GM12864 (cell line): Measurements from ENCODE around the gene PRRT3.
"Not testable (repeated sequence)": the region's sequence is repeated elsewhere in the genome, so short reads cannot be mapped to it uniquely, and the experiment has no call there.

ENCODE experiments used
- DNase-seq: peaks from one replicate; pipeline ENCODE4 v3.0.0-alpha.2; 2011; ENCODE audit warnings: low read depth
- H3K4me3 ChIP-seq: 2 replicates; pipeline ENCODE4 v1.5.1; 2011; ENCODE audit warnings: mild to moderate bottlenecking, low read depth, low read length, control low read depth
- TF ChIP-seq, protein P1 (sequence below): IDR thresholded peaks from 2 replicates; pipeline ENCODE4 v1.5.1; 2011; ENCODE audit warnings: low read depth, mild to moderate bottlenecking, moderate library complexity, low read length, control low read depth, inconsistent platforms; ENCODE audit errors: missing control alignments

The PRRT3 gene

DNA sequence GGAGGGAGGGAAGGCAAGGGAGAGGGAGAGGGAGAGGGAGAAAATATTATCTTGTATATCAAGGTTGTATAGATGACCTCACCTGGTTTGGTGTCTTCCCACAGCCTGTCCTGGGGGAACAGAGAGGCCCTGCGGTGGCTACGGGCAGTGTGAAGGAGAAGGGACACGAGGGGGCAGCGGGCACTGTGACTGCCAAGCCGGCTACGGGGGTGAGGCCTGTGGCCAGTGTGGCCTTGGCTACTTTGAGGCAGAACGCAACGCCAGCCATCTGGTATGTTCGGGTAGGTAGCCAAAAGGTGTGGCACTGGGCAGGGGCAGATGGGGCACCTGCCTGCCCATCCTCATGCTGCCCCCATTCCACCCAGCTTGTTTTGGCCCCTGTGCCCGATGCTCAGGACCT is 11.5 kb downstream of the PRRT3 start:
- H3K4me3 ChIP-seq: no peak overlapping the region
- TF ChIP-seq, protein P1, sequence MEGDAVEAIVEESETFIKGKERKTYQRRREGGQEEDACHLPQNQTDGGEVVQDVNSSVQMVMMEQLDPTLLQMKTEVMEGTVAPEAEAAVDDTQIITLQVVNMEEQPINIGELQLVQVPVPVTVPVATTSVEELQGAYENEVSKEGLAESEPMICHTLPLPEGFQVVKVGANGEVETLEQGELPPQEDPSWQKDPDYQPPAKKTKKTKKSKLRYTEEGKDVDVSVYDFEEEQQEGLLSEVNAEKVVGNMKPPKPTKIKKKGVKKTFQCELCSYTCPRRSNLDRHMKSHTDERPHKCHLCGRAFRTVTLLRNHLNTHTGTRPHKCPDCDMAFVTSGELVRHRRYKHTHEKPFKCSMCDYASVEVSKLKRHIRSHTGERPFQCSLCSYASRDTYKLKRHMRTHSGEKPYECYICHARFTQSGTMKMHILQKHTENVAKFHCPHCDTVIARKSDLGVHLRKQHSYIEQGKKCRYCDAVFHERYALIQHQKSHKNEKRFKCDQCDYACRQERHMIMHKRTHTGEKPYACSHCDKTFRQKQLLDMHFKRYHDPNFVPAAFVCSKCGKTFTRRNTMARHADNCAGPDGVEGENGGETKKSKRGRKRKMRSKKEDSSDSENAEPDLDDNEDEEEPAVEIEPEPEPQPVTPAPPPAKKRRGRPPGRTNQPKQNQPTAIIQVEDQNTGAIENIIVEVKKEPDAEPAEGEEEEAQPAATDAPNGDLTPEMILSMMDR: no peak
- no peak for DNase-seq

DNA sequence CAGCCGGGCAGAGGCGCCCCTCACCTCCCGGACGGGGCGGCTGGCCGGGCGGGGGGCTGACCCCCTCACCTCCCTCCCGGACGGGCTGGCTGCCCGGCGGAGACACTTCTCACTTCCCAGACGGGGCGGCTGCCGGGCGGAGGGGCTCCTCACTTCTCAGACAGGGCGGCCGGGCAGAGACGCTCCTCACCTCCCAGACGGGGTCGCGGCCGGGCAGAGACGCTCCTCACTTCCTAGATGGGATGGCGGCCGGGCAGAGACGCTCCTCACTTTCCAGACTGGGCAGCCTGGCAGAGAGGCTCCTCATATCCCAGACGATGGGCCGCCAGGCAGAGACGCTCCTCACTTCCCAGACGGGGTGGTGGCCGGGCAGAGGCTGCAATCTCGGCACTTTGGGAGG is 12.3 kb downstream of the PRRT3 start:
- DNase-seq, H3K4me3 ChIP-seq: not testable (repeated sequence)

DNA sequence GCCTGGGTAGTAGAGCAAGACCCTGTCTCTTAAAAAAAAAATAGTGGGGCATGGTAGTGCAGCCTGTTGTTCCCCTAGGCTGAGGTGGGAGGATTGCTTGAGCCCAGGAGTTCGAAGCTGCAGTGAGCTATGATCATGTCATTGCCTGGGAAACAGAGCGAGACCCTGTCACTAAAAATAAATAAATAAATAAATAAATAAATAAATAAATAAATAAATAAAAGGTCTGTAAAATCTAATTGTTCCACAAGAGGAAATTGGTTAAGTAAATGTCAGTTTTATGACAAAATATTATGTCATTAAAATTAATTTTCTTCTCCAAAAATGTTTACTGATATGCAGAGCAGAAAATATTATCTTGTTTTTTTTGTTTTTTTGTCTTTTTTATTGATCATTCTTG is 13.2 kb downstream of the PRRT3 start:
- TF ChIP-seq, protein P1: no peak
- no peak for DNase-seq
- H3K4me3 ChIP-seq: no peak overlapping the region

DNA sequence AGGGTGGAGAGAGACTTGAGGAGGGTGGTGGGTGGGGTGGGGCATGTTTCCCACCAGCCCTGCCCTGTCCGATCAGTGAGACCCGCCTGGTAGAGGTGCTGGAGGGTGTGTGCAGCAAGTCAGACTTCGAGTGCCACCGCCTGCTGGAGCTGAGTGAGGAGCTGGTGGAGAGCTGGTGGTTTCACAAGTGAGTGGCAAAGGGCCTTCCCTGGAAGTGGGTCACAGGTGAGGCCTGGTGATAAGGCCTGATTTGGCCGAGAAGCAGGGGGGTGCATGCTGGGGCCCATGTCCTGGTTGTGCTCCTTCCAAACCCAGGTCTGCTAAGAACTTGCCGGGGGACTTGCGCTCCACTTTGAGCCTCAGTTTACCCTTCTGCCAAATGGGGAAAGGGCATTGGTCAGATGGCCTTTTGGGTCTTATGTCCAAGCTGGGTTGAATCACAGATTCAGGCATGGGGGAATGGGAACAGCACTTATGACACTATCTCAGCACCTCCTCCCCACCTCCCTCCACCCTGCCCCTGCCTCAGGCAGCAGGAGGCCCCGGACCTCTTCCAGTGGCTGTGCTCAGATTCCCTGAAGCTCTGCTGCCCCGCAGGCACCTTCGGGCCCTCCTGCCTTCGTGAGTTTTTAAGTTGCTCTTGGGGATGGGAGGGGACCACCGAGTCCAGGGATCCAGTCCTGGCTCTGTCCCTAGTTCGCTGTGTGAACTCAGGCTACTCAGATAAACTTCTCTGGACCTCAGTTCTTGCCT is 14.5 kb downstream of the PRRT3 start:
- H3K4me3 ChIP-seq: no peak overlapping the region
- DNase-seq: no peak
- TF ChIP-seq, protein P1: no peak

DNA sequence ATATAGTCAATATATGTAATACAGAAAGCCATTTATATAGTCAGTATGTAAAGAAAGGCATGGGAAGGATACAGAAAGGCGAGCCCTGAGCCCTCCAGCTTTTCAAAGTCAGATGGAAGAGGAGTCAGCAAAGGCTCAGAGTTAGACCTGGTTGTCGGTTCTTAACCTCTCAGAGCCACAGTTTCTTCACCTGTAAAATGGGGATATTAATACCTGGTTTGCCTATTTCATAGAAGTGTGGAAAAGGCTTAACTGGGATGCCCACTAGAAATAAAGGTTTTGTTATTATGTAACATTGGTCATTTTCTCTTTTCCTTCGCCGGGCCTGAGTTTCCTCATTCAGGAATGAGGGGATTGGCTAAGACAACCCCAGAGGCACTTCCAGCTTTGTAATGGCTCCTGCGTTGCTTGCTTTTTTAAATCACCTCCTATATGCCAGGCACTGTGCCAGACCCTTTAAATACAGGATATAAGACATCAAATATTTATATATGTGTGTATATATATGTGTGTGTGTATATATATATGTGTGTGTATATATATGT is 16.2 kb downstream of the PRRT3 start:
- H3K4me3 ChIP-seq: no peak overlapping the region
- TF ChIP-seq, protein P1: no peak
- DNase-seq: no peak

GRCh38 chr3:9934993-9935392 is 17.2 kb downstream of the PRRT3 start:
- H3K4me3 ChIP-seq: peak overlapping the region; percentile 88
- no peak for DNase-seq
- TF ChIP-seq, protein P1: no peak

DNA sequence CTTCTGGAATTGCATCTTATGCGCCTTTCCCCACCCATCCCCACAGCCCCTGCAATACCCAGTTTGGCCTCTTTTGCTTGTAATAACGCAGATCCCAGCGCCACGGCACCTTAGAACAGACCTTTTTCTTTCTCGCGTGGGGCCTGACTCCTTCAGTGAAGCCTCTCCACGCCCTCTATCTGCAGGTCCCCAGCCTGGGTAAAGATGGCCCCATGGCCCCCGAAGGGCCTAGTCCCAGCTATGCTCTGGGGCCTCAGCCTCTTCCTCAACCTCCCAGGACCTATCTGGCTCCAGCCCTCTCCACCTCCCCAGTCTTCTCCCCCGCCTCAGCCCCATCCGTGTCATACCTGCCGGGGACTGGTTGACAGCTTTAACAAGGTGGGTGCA is 18.0 kb downstream of the PRRT3 start:
- H3K4me3 ChIP-seq: peak overlapping the region; percentile 88
- DNase-seq: no peak
- TF ChIP-seq, protein P1: peak; percentile 25
